Gastroesophageal sphincter (tissue), 4 donors: ENCODE results near the gene ALDH16A1. TPM values are rescaled to one million over a fixed set of nuclear protein-coding genes. Genes with fewer than 3 reads are reported as not detected.
A peak's percentile ranks its signal among the peaks of the same experiment; 100 is the strongest.

Experiments
- ATAC-seq: fragments of 150-250 bp; one replicate; pipeline ENCODE4 v1.9.1; 2016; ENCODE audit warnings: mild to moderate bottlenecking, moderate library complexity
- H3K27ac ChIP-seq, 4 donors: fragments of 200-600 bp; sonication (generic) in 3 of 4; 1 replicate in 3 of 4; 2 replicates in 1 of 4; pipeline ENCODE4 v1.5.1; 2016 to 2019
- H3K27me3 ChIP-seq: fragments of 200-600 bp; sonication (generic); one replicate; pipeline ENCODE4 v1.5.1; 2019
- H3K36me3 ChIP-seq, 2 donors: fragments of 200-600 bp; sonication (generic); one replicate each; pipeline ENCODE4 v1.5.1; 2019; ENCODE audit warnings: control low read depth in 1 of 2
- H3K4me1 ChIP-seq, 3 donors: fragments of 200-600 bp; sonication (generic); 1 replicate in 2 of 3; 2 replicates in 1 of 3; pipeline ENCODE4 v1.5.1; 2016 to 2019; ENCODE audit warnings: control low read depth in 2 of 3
- H3K4me3 ChIP-seq, 2 donors: fragments of 200-600 bp; sonication (generic); one replicate each; pipeline ENCODE4 v1.5.1; 2019; ENCODE audit warnings: mild to moderate bottlenecking in 1 of 2, moderate library complexity in 1 of 2
- H3K9me3 ChIP-seq, 3 donors: fragments of 200-600 bp; sonication (generic); one replicate each; pipeline ENCODE4 v1.5.1; 2017 to 2019; ENCODE audit warnings: control low read depth in 2 of 3
- CTCF ChIP-seq, 4 experiments: fragments of 200-600 bp in 2 of 4; fragments of 450-650 bp in 2 of 4; sonication (generic) in 1 of 4; IDR thresholded peaks; one replicate each; pipeline ENCODE4 v1.5.1; 2017 to 2019; ENCODE audit warnings: antibody characterized with exemption in 4 of 4, mild to moderate bottlenecking in 2 of 4, moderate library complexity in 2 of 4
- EP300 ChIP-seq: sonication (generic); formaldehyde crosslinking; IDR thresholded peaks from one replicate; pipeline ENCODE4 v1.6.1; 2017; ENCODE audit warnings: antibody characterized with exemption, mild to moderate bottlenecking
- POLR2A ChIP-seq, 2 donors: fragments of 450-650 bp; IDR thresholded peaks; one replicate each; pipeline ENCODE4 v1.6.1; 2017; ENCODE audit warnings: antibody characterized with exemption in 2 of 2, mild to moderate bottlenecking in 2 of 2, moderate library complexity in 1 of 2
- POLR2AphosphoS5 ChIP-seq: sonication (generic); formaldehyde crosslinking; IDR thresholded peaks from one replicate; pipeline ENCODE4 v1.6.1; 2017; ENCODE audit warnings: antibody characterized with exemption
- WGBS, 2 donors: methylation state at CpG; one replicate each; pipeline ENCODE4 v1.1.5; 2018; ENCODE audit warnings: low coverage in 1 of 2; 5-methylcytosine and 5-hydroxymethylcytosine counted together
- total RNA-seq, 4 donors: library from RNA; depleted of rRNA; stranded (reverse); fragments of >200 nt; gene quantifications; one replicate each; pipeline ENCODE4 v1.1.0, GENCODE V29; 2016

The ALDH16A1 gene
- total RNA-seq, 4 donors from 2014 or later: 11.8 to 34.4 (median 22.2) TPM

- ATAC-seq: no peak
- Histone ChIP-seq H3K4me1 (peaks cover 0 to 33% (median 21%) of the 10 kb centered on the region in 3 donors), H3K9me3 (no peaks in the 10 kb centered on the region), H3K27me3 (peaks cover 100% of the 10 kb centered on the region), H3K27ac (no peak overlapping the region), H3K36me3 (no peaks in the 10 kb centered on the region), H3K4me3 (no peak overlapping the region)
- no CpG with 5 or more reads among the region's 12 CpGs for WGBS, 2 donors
- TF ChIP-seq CTCF (IDR thresholded peaks at IDR 0.05) (no peak), POLR2AphosphoS5 (no peak), EP300 (no peak), POLR2A (IDR thresholded peaks at IDR 0.05) (no peak)
Observed at GRCh38 chr19:49427339-49427738, 25.7 kb upstream of the ALDH16A1 start.

GRCh38 chr19:49427855-49428546 is 25.0 kb upstream of the ALDH16A1 start:
- ATAC-seq: no peak
- TF ChIP-seq POLR2A (IDR thresholded peaks at IDR 0.05) (no peak), POLR2AphosphoS5 (no peak), EP300 (no peak), CTCF (IDR thresholded peaks at IDR 0.05) (no peak)
- Histone ChIP-seq H3K9me3 (no peaks in the 10 kb centered on the region), H3K36me3 (no peaks in the 10 kb centered on the region), H3K27ac (no peak overlapping the region), H3K4me3 (peak overlapping the region in 1 of 2 donors; percentile 4), H3K27me3 (peaks cover 100% of the 10 kb centered on the region), H3K4me1 (peaks cover 0 to 30% (median 14%) of the 10 kb centered on the region in 3 donors)
- WGBS, 2 donors: 0% methylated on average over 3 of the region's 45 CpGs; no CpG with 5 or more reads in 1 of the 2 donors

GRCh38 chr19:49428547-49429451 is 24.2 kb upstream of the ALDH16A1 start:
- no peak for TF ChIP-seq EP300
- TF ChIP-seq CTCF (IDR thresholded peaks at IDR 0.05): no peak
- no peak for TF ChIP-seq POLR2AphosphoS5
- no peak for TF ChIP-seq POLR2A (IDR thresholded peaks at IDR 0.05)
- no peak overlapping the region for H3K27ac ChIP-seq
- H3K36me3 ChIP-seq: no peaks in the 10 kb centered on the region
- H3K4me3 ChIP-seq: no peak overlapping the region
- H3K27me3 ChIP-seq: peaks cover 100% of the 10 kb centered on the region
- H3K4me1 ChIP-seq: peaks cover 0 to 23% (median 9%) of the 10 kb centered on the region in 3 donors
- 0% methylated on average over 1 of the region's 29 CpGs for WGBS, 2 donors
- no peaks in the 10 kb centered on the region for H3K9me3 ChIP-seq
- ATAC-seq: no peak

GRCh38 chr19:49430172-49430677 is 22.8 kb upstream of the ALDH16A1 start:
- H3K4me1 ChIP-seq: peaks cover 0 to 20% (median 9%) of the 10 kb centered on the region in 3 donors
- 71 to 83% methylated on average over 3 to 4 of the region's 9 CpGs for WGBS, 2 donors
- H3K4me3 ChIP-seq: no peak overlapping the region
- H3K27ac ChIP-seq: no peak overlapping the region
- ATAC-seq: no peak
- peaks cover 100% of the 10 kb centered on the region for H3K27me3 ChIP-seq
- no peaks in the 10 kb centered on the region for H3K9me3 ChIP-seq
- H3K36me3 ChIP-seq: no peaks in the 10 kb centered on the region
- no peak for TF ChIP-seq POLR2A (IDR thresholded peaks at IDR 0.05)
- TF ChIP-seq CTCF (IDR thresholded peaks at IDR 0.05): no peak
- no peak for TF ChIP-seq EP300
- TF ChIP-seq POLR2AphosphoS5: no peak
